ENCODE results near the gene FSTL4. TPM values are rescaled to one million over a fixed set of nuclear protein-coding genes. Genes with fewer than 3 reads are reported as not detected.

FSTL4 gene
- total and polyA plus RNA-seq, 2 of the 4 experiments (the other 2 are of a cell fraction), result 0.18 TPM; not detected in 1

DNA sequence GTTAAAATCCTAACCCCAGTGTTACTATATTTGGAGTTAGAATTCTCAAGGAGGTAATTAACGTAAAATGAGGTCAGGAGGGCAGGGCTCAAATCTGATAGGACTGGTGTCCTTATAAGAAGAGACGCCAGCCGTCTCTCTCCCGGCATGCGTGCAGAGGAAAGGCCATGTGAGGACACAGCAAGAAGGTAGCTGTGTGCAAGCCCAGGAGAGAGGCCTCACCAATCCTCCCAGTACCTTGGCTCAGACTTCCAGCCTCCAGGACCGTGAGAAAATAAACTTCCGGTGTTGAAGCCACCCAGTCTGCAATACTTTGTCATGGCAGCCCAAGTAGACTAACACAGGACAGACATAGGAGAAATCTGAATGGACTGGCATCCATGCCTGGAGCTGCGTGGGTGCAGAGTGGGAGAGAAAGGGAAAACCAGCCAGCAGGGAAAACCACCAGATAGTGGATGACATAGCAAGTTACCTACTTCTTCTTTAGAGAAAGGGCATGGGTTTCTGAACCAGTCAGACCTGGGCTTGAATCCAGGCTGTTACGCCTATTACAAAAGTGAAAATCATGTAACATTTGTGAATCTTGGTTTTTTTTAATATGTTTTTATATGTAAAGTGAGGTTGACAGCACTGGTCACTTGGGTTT is 89.2 kb downstream of the FSTL4 start:
- Histone ChIP-seq H3K27ac (ENCODE audit: insufficient read depth, low read length) (no peak overlapping the region), H4K91ac (ENCODE audit: insufficient read depth, low read depth, low read length) (no peak overlapping the region), H4K20me1 (ENCODE audit: insufficient read depth, low read length) (no peaks in the 10 kb centered on the region), H3K27me3 (ENCODE audit: control insufficient read depth, insufficient read depth, low read length) (peaks cover 16% of the 10 kb centered on the region), H3K4me2 (ENCODE audit: low read depth, low read length) (no peak overlapping the region), H3K9me1 (ENCODE audit: insufficient read depth, low read length) (no peaks in the 10 kb centered on the region), H2BK15ac (ENCODE audit: low read depth, low read length) (no peak overlapping the region), H3K23ac (ENCODE audit: low read depth, low read length) (no peak overlapping the region), H3K4ac (ENCODE audit: low read depth, low read length) (no peak overlapping the region), H3K4me3 (ENCODE audit: insufficient read depth, low read depth, low read length) (no peak overlapping the region), H2AK5ac (ENCODE audit: low read depth, low read length) (no peak overlapping the region), H4K8ac (ENCODE audit: low read depth in 2 of 2, low read length in 2 of 2) (no peak overlapping the region), H3K18ac (ENCODE audit: low read depth, low read length) (no peak overlapping the region), H3K36me3 (ENCODE audit: control insufficient read depth, insufficient read depth, low read length) (no peaks in the 10 kb centered on the region), H3K4me1 (ENCODE audit: control insufficient read depth, insufficient read depth, low read length) (no peaks in the 10 kb centered on the region), H2BK120ac (ENCODE audit: low read depth, low read length) (no peak overlapping the region), H2AK9ac (replicated peaks; ENCODE audit: low read depth, low read length, poor library complexity) (no peak overlapping the region), H3K9me3 (ENCODE audit: control insufficient read depth, insufficient read depth, low read length) (no peaks in the 10 kb centered on the region), H3K79me1 (ENCODE audit: low read depth in 1 of 2, low read length in 2 of 2) (no peaks in the 10 kb centered on the region), H2BK5ac (ENCODE audit: low read depth, low read length, poor library complexity, severe bottlenecking) (no peak overlapping the region), H4K5ac (ENCODE audit: low read depth, low read length) (no peak overlapping the region), H3K56ac (ENCODE audit: extremely low read depth, insufficient read depth, low read length) (no peak overlapping the region), H2BK20ac (ENCODE audit: low read depth, low read length) (no peak overlapping the region), H3K14ac (replicated peaks; ENCODE audit: low read depth, low read length) (no peak overlapping the region), H3K9ac (ENCODE audit: low read depth, low read length) (no peak overlapping the region), H2AFZ (replicated peaks; ENCODE audit: low read length, poor library complexity) (no peak overlapping the region)
- ChIA-PET CTCF (interaction anchor here (0.5 kb wide), 1 partner anchor 475 kb away, joined by 3 read pairs; no protein-coding TSS in a partner anchor), POLR2A (ENCODE audit: unreplicated experiment) (interaction anchor here (0.5 kb wide), 1 partner anchor 17 kb away, joined by 16 read pairs; no protein-coding TSS in a partner anchor)
- TF ChIP-seq MAZ (IDR thresholded peaks at IDR 0.05; ENCODE audit: borderline replicate concordance, low read depth, low read length) (no peak), MAFK (IDR thresholded peaks at IDR 0.05; ENCODE audit: low read depth, low read length) (no peak), FOS (IDR thresholded peaks at IDR 0.05; ENCODE audit: low read depth, low read length) (no peak), BHLHE40 (IDR thresholded peaks at IDR 0.05; ENCODE audit: low read depth, low read length) (no peak), POLR2A (IDR thresholded peaks at IDR 0.05; ENCODE audit: low read depth, low read length) (no peak), MXI1 (IDR thresholded peaks at IDR 0.05; ENCODE audit: borderline replicate concordance, low read depth, low read length) (no peak), CHD1 (IDR thresholded peaks at IDR 0.05; ENCODE audit: low read depth, low read length) (no peak), CEBPB (IDR thresholded peaks at IDR 0.05; ENCODE audit: low read depth, low read length) (no peak), RAD21 (IDR thresholded peaks at IDR 0.05; ENCODE audit: low read length) (no peak), RCOR1 (IDR thresholded peaks at IDR 0.05; ENCODE audit: insufficient replicate concordance, low read length) (no peak), RFX5 (IDR thresholded peaks at IDR 0.05; ENCODE audit: low read depth, low read length) (no peak), SMC3 (IDR thresholded peaks at IDR 0.05; ENCODE audit: low read depth, low read length) (no peak), NFE2L2 (IDR thresholded peaks at IDR 0.05; ENCODE audit: low read depth, low read length) (no peak)
- TF ChIP-seq, protein P1, sequence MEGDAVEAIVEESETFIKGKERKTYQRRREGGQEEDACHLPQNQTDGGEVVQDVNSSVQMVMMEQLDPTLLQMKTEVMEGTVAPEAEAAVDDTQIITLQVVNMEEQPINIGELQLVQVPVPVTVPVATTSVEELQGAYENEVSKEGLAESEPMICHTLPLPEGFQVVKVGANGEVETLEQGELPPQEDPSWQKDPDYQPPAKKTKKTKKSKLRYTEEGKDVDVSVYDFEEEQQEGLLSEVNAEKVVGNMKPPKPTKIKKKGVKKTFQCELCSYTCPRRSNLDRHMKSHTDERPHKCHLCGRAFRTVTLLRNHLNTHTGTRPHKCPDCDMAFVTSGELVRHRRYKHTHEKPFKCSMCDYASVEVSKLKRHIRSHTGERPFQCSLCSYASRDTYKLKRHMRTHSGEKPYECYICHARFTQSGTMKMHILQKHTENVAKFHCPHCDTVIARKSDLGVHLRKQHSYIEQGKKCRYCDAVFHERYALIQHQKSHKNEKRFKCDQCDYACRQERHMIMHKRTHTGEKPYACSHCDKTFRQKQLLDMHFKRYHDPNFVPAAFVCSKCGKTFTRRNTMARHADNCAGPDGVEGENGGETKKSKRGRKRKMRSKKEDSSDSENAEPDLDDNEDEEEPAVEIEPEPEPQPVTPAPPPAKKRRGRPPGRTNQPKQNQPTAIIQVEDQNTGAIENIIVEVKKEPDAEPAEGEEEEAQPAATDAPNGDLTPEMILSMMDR (conservative IDR thresholded peaks at IDR 0.05; ENCODE audit: low read depth, low read length), result no peak
- TF ChIP-seq, protein P2, sequence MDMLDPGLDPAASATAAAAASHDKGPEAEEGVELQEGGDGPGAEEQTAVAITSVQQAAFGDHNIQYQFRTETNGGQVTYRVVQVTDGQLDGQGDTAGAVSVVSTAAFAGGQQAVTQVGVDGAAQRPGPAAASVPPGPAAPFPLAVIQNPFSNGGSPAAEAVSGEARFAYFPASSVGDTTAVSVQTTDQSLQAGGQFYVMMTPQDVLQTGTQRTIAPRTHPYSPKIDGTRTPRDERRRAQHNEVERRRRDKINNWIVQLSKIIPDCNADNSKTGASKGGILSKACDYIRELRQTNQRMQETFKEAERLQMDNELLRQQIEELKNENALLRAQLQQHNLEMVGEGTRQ (IDR thresholded peaks at IDR 0.05; ENCODE audit: low read depth, low read length), result no peak
- TF ChIP-seq, protein P3, sequence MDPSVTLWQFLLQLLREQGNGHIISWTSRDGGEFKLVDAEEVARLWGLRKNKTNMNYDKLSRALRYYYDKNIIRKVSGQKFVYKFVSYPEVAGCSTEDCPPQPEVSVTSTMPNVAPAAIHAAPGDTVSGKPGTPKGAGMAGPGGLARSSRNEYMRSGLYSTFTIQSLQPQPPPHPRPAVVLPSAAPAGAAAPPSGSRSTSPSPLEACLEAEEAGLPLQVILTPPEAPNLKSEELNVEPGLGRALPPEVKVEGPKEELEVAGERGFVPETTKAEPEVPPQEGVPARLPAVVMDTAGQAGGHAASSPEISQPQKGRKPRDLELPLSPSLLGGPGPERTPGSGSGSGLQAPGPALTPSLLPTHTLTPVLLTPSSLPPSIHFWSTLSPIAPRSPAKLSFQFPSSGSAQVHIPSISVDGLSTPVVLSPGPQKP (IDR thresholded peaks at IDR 0.05; ENCODE audit: borderline replicate concordance, low read depth, low read length), result no peak
- in situ Hi-C loops (cut with MboI; ENCODE audit: low sequenced_read_pairs) (no loop called here), dilution Hi-C loops (cut with HindIII; ENCODE audit: low sequenced_read_pairs, unreplicated experiment) (no loop called here), intact Hi-C loops (cut with micrococcal nuclease) (no loop called here)
- ATAC-seq (ENCODE audit: low read depth) (no peak), DNase-seq (no peak)
- no TSS peak for BruUV-seq (replicated peaks)
- WGBS, 2 experiments (ENCODE audit: extremely low coverage in 2 of 2, insufficient read length in 1 of 2), result 75% methylated on average over 4 of the region's 9 CpGs; no CpG with 5 or more reads in 1 of the 2 experiments

All from IMR-90 (cell line).